Measurements from ENCODE around the gene UNC13B. TPM values are rescaled to one million over a fixed set of nuclear protein-coding genes. Genes with fewer than 3 reads are reported as not detected.

The UNC13B gene
- total and polyA plus RNA-seq, 2 of the 13 experiments (the other 11 are each of a cell fraction or from before 2014, with no cell fraction given) = 14.0 to 18.3 TPM

DNA sequence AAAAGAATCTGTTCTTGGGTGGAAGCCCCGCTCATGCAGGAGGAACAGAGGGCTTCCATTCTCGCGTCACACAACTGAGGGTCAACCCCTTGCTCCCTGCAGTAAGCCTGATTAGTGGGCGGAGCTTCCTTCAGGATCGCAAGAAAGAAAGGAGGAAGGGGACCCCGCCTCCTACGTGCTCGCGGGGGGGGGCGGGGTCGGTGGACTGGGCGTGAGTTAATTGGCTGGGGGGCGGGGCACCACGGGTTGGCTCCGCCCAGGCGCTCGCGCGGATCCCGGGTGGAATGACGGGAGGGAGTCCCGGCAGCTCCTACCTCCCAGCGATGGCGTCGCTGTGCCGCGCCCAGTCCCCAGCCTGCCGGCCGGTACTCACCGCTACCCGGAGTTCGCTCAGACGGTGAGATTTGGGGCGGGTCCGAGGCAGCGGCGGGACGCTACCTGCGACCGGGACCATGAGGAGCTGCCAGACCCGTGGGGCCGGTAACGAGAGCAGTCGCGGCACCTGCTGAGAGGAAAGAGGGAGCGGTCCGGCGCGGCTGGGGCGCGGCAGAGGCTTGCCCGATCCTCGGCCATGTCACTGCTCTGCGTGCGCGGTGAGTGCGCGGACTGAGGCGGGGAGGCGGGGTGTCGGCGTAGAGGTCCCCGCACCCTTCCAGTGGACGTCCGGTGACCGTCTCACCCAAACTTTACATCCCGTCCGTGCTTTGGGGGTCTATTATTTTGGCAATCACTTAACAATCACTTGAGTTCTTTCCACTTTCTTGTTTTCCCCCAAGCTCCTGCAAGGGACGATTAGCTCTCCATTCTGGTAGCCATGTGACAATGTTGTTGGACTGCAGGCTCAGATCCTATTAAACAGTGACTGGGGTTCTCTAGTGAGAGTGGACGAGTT, at the start of gene UNC13B (continued):
- TF ChIP-seq, protein P1, sequence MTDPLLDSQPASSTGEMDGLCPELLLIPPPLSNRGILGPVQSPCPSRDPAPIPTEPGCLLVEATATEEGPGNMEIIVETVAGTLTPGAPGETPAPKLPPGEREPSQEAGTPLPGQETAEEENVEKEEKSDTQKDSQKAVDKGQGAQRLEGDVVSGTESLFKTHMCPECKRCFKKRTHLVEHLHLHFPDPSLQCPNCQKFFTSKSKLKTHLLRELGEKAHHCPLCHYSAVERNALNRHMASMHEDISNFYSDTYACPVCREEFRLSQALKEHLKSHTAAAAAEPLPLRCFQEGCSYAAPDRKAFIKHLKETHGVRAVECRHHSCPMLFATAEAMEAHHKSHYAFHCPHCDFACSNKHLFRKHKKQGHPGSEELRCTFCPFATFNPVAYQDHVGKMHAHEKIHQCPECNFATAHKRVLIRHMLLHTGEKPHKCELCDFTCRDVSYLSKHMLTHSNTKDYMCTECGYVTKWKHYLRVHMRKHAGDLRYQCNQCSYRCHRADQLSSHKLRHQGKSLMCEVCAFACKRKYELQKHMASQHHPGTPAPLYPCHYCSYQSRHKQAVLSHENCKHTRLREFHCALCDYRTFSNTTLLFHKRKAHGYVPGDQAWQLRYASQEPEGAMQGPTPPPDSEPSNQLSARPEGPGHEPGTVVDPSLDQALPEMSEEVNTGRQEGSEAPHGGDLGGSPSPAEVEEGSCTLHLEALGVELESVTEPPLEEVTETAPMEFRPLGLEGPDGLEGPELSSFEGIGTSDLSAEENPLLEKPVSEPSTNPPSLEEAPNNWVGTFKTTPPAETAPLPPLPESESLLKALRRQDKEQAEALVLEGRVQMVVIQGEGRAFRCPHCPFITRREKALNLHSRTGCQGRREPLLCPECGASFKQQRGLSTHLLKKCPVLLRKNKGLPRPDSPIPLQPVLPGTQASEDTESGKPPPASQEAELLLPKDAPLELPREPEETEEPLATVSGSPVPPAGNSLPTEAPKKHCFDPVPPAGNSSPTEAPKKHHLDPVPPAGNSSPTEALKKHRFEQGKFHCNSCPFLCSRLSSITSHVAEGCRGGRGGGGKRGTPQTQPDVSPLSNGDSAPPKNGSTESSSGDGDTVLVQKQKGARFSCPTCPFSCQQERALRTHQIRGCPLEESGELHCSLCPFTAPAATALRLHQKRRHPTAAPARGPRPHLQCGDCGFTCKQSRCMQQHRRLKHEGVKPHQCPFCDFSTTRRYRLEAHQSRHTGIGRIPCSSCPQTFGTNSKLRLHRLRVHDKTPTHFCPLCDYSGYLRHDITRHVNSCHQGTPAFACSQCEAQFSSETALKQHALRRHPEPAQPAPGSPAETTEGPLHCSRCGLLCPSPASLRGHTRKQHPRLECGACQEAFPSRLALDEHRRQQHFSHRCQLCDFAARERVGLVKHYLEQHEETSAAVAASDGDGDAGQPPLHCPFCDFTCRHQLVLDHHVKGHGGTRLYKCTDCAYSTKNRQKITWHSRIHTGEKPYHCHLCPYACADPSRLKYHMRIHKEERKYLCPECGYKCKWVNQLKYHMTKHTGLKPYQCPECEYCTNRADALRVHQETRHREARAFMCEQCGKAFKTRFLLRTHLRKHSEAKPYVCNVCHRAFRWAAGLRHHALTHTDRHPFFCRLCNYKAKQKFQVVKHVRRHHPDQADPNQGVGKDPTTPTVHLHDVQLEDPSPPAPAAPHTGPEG (CRISPR knock-in tag; IDR thresholded peaks at IDR 0.05) = no peak
- peak; percentile 70; the same call in 1 of the 2 replicates for TF ChIP-seq ZNF558 (CRISPR knock-in tag; IDR thresholded peaks at IDR 0.05; ENCODE audit: borderline replicate concordance)
- TF ChIP-seq, protein P2, sequence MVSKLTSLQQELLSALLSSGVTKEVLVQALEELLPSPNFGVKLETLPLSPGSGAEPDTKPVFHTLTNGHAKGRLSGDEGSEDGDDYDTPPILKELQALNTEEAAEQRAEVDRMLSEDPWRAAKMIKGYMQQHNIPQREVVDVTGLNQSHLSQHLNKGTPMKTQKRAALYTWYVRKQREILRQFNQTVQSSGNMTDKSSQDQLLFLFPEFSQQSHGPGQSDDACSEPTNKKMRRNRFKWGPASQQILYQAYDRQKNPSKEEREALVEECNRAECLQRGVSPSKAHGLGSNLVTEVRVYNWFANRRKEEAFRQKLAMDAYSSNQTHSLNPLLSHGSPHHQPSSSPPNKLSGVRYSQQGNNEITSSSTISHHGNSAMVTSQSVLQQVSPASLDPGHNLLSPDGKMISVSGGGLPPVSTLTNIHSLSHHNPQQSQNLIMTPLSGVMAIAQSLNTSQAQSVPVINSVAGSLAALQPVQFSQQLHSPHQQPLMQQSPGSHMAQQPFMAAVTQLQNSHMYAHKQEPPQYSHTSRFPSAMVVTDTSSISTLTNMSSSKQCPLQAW (CRISPR knock-in tag; IDR thresholded peaks at IDR 0.05) = peak; percentile 88
- TF ChIP-seq ARNTL (CRISPR knock-in tag; IDR thresholded peaks at IDR 0.05) = peak; percentile 61; the same call in 1 of the 2 replicates
- no peak; the same call in 1 of the 2 replicates for TF ChIP-seq RELA (CRISPR knock-in tag; IDR thresholded peaks at IDR 0.05)
- no peak for TF ChIP-seq ZNF446 (CRISPR knock-in tag; IDR thresholded peaks at IDR 0.05)
- TF ChIP-seq ZNF232 (CRISPR knock-in tag; IDR thresholded peaks at IDR 0.05; ENCODE audit: borderline replicate concordance) = 0 out of 2 replicates have a peak, but pooled peaks have one; percentile 64
- no peak for TF ChIP-seq ZNF652 (CRISPR knock-in tag; IDR thresholded peaks at IDR 0.05; ENCODE audit: borderline replicate concordance, low read depth)
- TF ChIP-seq RAD51 (IDR thresholded peaks at IDR 0.05; ENCODE audit: borderline replicate concordance) = no peak
- no peak for TF ChIP-seq ZNF570 (CRISPR knock-in tag; IDR thresholded peaks at IDR 0.05; ENCODE audit: borderline replicate concordance)
- TF ChIP-seq HNRNPUL1 (IDR thresholded peaks at IDR 0.05; ENCODE audit: low read depth, low read length) = no peak
- 0 out of 2 replicates have a peak, but pooled peaks have one; percentile 61 for TF ChIP-seq ZNF234 (CRISPR knock-in tag; conservative IDR thresholded peaks at IDR 0.05)
- TF ChIP-seq PCBP1 (IDR thresholded peaks at IDR 0.05; ENCODE audit: borderline replicate concordance, low read depth, low read length) = no peak
- TF ChIP-seq, protein P3, sequence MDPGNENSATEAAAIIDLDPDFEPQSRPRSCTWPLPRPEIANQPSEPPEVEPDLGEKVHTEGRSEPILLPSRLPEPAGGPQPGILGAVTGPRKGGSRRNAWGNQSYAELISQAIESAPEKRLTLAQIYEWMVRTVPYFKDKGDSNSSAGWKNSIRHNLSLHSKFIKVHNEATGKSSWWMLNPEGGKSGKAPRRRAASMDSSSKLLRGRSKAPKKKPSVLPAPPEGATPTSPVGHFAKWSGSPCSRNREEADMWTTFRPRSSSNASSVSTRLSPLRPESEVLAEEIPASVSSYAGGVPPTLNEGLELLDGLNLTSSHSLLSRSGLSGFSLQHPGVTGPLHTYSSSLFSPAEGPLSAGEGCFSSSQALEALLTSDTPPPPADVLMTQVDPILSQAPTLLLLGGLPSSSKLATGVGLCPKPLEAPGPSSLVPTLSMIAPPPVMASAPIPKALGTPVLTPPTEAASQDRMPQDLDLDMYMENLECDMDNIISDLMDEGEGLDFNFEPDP (CRISPR knock-in tag; conservative IDR thresholded peaks at IDR 0.05) = no peak
- no peak for TF ChIP-seq HHEX (CRISPR knock-in tag; IDR thresholded peaks at IDR 0.05)
- TF ChIP-seq RFXAP (CRISPR knock-in tag; IDR thresholded peaks at IDR 0.05; ENCODE audit: borderline replicate concordance) = no peak; the same call in 1 of the 2 replicates
- peak; percentile 29; the same call in 1 of the 2 replicates for TF ChIP-seq ZNF766 (CRISPR knock-in tag; IDR thresholded peaks at IDR 0.05; ENCODE audit: borderline replicate concordance)
- no peak for TF ChIP-seq ZNF746 (CRISPR knock-in tag; IDR thresholded peaks at IDR 0.05)
- TF ChIP-seq DNMT3B (CRISPR knock-in tag; conservative IDR thresholded peaks at IDR 0.05) = no peak
